ENCODE measurements around the gene TXNDC12.

The TXNDC12 gene

GRCh38 chr1:52072291-52072690 lies 17.3 kb upstream of the TXNDC12 start:
- no peak for DNase-seq (ENCODE audit: low read depth)
- TF ChIP-seq CTCF (conservative IDR thresholded peaks at IDR 0.05; ENCODE audit: control insufficient read depth, insufficient read depth, low read depth, low read length): no peak
- H3K4me3 ChIP-seq (ENCODE audit: control insufficient read depth, low read depth, low read length): no peak overlapping the region

GRCh38 chr1:52070704-52071103 lies 15.7 kb upstream of the TXNDC12 start:
- DNase-seq (ENCODE audit: low read depth): no peak
- H3K4me3 ChIP-seq (ENCODE audit: control insufficient read depth, low read depth, low read length): no peak overlapping the region
- no peak for TF ChIP-seq CTCF (conservative IDR thresholded peaks at IDR 0.05; ENCODE audit: control insufficient read depth, insufficient read depth, low read depth, low read length)

GRCh38 chr1:52063192-52063591 lies 8.2 kb upstream of the TXNDC12 start:
- DNase-seq (ENCODE audit: low read depth): no peak
- H3K4me3 ChIP-seq (ENCODE audit: control insufficient read depth, low read depth, low read length): no peak overlapping the region
- TF ChIP-seq CTCF (conservative IDR thresholded peaks at IDR 0.05; ENCODE audit: control insufficient read depth, insufficient read depth, low read depth, low read length): no peak

- no peak for DNase-seq (ENCODE audit: low read depth)
- no peak overlapping the region for H3K4me3 ChIP-seq (ENCODE audit: control insufficient read depth, low read depth, low read length)
- TF ChIP-seq CTCF (conservative IDR thresholded peaks at IDR 0.05; ENCODE audit: control insufficient read depth, insufficient read depth, low read depth, low read length): no peak
These were observed 5.8 kb upstream of the TXNDC12 start for GRCh38 chr1:52060822-52061221.

- H3K4me3 ChIP-seq (ENCODE audit: control insufficient read depth, low read depth, low read length): no peak overlapping the region
- TF ChIP-seq CTCF (conservative IDR thresholded peaks at IDR 0.05; ENCODE audit: control insufficient read depth, insufficient read depth, low read depth, low read length): no peak
- DNase-seq (ENCODE audit: low read depth): no peak
These were observed 4.9 kb upstream of the TXNDC12 start for GRCh38 chr1:52059888-52060287.

- peak; percentile 54 for DNase-seq (ENCODE audit: low read depth)
- TF ChIP-seq CTCF (conservative IDR thresholded peaks at IDR 0.05; ENCODE audit: control insufficient read depth, insufficient read depth, low read depth, low read length): no peak
- H3K4me3 ChIP-seq (ENCODE audit: control insufficient read depth, low read depth, low read length): no peak overlapping the region
These were observed 4.3 kb upstream of the TXNDC12 start for GRCh38 chr1:52059321-52059720.

- H3K4me3 ChIP-seq (ENCODE audit: control insufficient read depth, low read depth, low read length): no peak overlapping the region
- TF ChIP-seq CTCF (conservative IDR thresholded peaks at IDR 0.05; ENCODE audit: control insufficient read depth, insufficient read depth, low read depth, low read length): no peak
- DNase-seq (ENCODE audit: low read depth): no peak
These were observed 3.0 kb upstream of the TXNDC12 start for GRCh38 chr1:52057876-52058415.

Measured in fibroblast of mammary gland (primary cell).